Stimulated activated CD4-positive, alpha-beta T cell treated with anti-CD3 and anti-CD28 coated beads, Interleukin-12 subunit alpha, Interleukin-12 subunit beta, amount 100 ng/mL, for 4 hours (primary cell): Measurements from ENCODE around the gene EPC1.
"Not testable (repeated sequence)": the region's sequence is repeated elsewhere in the genome, so short reads cannot be mapped to it uniquely, and the experiment has no call there.

Experiments used
- DNase-seq: peaks from one replicate; pipeline ENCODE4 v3.0.0-alpha.2; 2020

The EPC1 gene

DNA sequence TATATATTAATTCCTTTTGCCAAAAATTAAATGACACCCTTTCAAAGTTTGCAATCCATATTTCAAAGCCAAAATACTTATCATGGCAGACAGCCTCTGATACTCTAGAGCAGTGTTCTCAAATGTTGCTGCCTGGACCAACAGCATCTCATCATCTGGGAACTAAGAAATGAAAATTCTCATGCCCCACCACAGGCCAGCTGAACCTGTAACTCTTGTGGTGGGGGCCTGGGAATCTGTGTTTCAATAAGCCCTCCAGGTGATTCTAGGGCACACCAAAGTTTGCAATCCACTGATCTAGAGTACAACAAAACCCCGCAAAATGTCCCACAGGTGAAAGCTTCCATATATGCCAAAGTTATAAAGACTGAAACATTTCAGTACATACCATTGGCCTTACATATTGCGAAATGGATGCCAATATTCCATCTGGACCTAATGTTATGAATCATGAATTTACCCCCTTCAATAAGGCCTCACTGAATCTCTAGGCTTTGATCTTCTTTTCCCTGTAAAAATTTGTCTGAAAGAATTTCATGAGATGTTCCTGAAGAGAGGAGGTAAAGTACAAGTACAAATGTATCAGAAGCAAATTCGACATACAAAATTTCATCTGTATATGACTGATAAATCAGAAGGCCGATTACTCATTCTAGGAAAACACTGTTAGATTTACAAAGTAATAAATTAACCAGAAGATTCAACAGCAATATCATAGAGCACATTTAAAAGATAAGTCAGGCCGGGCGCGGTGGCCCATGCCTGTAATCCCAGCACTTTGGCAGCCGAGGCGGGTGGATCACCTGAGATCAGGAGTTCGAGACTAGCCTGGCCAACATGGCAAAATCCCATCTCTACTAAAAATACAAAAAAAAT lies 25.3 kb upstream of the EPC1 start:
- no peak for DNase-seq

DNA sequence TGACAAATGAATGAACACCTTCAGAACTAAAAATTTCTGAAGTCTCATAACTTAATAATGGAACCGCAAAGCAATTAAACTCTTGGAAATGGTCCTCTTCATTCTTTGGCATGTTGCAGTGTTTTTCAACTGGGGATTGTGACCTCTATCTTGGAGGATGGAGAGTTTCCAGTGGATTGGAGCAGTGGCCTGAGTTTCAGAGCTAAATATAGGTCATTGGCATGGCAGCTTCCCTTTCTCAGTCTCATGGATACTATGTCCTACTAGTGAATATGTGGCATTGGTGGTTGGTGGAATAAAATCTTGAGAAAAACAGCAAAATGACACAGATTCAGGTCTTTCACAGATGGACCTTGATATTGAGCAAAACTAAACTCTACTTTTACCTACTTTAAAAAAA lies 24.1 kb upstream of the EPC1 start:
- no peak for DNase-seq

DNA sequence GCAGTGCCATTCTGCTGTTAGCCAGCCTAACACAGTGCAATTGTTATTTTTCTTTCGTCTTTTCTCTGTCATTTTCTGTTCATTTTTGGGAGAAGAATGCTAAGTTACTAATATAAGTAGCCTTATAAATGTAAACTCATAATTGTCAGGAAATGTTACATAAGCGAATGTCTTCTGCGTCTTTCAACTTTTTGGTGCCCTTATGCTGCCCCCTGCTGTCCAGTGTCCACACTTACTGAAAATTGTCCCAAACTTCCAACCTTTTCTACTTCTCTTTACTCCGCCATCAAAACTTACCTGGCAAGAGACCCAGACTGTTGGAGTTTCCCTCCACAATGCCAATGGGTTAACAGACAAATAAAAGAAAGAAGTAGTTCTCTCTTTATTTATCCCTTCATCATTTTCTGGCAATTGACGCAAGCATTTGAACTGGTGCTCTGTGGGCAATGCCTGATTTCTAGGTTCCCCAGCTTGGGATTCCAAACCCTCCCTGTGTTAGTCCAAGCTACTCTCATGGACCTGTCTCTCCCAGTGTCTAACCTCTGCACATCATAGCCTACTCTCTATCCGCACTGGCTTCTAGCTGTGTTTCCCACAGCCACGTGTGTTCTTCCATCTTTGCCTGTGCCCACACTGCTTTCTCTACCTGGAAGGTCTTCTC lies 21.0 kb upstream of the EPC1 start:
- DNase-seq: peak; percentile 68

DNA sequence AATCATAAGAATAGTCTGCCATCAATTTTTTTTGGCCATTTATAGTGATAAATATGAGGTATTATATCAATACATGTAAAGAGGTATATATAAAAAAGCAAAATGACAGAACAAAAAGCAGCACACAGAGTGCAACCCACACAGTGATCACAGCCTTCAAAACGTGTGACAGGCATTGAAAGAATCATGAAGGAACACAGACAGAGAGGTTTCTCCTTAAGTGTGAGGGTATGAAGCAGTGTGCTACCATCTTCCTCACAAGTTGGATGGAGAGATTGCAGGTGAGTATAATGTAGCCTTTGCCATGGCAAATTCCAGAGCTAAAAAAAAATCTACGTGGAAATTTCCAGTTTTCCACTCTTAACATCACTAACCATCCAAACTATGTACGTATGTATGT lies 19.6 kb upstream of the EPC1 start:
- no peak for DNase-seq

DNA sequence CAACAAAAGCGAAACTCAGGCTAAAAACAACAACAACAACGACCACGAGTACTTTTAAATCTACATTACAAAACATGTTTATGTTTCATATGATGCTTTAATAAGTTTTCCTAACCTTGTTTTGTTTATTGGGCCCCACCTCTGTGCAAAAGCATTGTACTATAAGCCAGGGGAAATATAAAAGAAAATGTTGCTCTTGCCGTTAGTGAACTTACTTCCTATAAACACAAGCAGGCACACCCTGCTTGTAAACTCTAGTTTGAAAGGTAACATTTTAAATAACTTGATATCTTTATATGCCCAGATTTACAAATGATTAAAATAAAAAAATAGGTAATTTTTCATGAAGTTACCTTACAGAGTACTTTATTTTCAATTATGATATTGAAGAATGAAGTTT lies 19.2 kb upstream of the EPC1 start:
- DNase-seq: no peak

DNA sequence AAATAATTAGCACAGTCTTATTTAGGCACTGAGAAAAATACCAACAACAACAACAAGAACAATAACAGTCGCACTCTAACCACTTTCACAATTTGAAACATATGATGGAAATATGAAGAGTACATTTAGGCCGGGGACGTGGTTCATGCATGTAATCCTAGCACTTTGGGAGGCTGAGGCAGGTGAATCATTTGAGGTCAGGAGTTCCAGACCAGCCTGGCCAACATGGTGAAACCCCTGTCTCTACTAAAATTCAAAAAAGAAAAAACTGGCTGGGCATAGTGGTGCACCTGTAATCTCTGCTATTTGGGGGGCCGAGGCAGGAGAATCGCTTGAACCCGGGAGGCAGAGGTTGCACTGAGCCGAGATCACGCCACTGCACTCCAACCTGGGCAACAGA lies 18.4 kb upstream of the EPC1 start:
- DNase-seq: not testable (repeated sequence)

DNA sequence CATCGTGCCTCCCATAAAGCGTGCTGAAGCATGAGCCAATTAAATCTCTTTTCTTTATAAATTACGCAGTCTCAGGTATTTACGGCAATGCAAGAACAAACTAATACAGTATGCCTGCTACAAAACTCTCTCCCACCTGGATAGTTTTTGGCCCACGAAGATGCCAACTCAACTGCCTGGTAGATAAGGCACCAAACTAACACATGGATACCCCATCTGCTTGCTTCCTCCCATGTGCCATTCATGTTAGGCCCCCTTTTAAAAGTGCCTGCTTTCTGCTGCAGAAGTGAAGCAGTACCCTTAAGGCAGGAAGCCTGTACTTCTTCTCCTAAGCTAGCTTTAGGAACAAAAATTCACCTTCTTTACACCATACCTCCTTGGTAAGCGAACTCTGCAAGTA lies 15.6 kb upstream of the EPC1 start:
- no peak for DNase-seq

DNA sequence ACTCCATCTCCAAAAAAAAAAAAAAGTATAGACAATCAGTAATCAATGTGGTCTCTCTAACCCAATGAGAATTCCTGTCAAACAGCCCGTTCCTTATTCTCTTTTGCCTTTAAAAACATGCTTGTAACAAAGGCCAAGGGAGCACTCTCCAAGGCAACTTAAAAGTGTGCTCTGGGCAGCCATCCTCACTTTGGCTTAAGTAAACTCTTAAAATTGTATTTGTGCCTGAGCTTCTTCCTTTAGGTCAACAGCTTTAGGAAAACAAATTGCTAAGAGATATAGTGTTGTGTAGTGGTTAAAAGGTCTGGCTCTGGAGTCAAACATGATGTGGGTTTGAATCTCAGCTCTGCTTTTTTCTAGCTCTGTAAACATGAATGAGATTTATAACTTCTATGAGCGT lies 13.9 kb upstream of the EPC1 start:
- DNase-seq: no peak

DNA sequence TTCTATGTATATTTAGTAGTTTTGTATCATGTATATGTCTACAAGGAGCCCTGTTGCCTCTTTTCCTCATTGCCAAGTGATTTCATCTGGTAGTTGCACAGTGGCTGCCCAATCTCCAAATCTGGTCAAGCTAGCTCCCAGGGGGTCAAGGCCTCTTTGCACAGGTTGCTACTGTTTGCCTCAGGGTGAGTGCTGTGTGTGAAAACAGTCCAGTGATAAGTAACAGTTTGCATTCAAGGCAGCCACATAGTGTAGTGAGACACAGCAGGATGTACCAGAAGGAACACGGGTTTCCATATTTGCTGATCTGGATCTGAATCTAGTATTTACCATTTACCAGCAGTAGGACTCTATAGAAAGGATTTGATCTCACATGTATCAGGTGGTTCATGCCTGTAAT lies 13.3 kb upstream of the EPC1 start:
- DNase-seq: no peak

DNA sequence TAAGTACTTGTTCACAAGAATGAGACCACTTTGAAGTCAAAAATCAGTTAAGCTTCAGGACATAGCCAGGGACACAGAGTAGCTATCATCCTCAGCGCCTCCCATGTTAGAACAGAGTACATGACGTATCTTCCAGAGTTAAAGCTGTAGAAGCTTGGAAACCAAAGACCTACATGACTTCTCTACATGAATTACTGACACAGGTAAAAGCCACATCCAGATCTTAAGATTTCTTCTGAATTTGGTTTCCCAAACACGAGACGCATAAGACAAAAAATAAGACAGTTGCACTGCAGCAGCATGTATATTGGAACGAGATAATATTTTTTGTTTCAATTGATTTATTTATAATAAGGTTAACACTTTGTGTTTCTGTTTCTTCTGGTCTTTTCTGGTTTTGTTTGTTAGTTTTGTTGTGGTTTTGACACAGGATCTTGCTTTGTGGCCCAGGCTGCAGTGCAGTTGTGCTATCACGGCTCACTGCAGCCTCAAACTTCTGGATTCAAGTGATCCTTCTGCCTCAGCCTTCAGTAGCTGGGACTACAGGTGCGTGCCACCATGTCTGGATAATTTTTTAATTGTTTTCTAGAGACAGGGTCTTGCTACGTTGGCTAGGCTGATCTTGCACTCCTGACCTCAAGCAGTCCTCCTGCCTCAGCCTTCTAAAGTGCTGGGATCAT lies 10.2 kb upstream of the EPC1 start:
- DNase-seq: no peak

DNA sequence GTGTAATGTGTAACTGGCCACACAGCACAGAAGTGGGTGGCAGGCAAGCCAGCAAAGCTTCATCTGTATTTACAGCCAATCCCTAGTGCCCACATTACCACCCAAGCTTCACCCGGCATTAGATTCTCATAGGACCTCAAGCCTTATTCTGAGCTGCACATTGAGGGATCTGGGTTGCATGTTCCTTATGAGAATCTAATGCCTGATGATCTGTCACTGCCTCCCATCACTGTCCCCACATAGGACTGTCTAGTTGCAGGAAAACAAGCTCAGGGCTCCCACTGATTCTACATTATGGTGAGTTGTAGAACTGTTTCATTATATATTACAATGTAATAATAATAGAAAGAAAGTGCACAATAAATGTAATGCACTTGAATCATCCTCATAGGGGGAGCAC lies 7.7 kb upstream of the EPC1 start:
- DNase-seq: not testable (repeated sequence)

DNA sequence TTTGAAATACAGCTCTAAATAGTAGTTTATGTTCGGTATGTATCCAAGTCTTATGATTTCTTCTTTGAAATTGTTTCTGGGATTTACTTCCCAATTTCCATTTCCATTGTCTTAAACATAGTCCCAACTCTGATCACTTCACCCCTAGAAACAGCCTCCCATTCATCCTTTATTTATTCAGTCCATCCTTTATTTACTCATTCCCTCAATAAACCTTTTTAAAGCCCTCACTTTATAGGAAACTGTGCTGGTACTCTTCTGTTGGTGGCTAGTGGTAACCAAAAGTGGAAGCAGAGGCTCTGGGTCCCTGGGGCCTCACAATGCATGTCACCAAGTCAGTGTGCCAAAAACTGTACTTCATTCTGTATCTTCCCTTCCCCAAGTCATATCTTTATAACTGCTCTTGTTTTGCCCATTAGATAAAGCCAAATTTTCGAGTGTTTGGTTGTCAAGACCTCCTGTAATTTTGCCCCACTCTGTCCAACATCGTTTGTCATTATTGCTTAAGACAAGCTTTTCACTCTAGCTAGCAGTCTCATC lies 3.9 kb upstream of the EPC1 start:
- DNase-seq: no peak

DNA sequence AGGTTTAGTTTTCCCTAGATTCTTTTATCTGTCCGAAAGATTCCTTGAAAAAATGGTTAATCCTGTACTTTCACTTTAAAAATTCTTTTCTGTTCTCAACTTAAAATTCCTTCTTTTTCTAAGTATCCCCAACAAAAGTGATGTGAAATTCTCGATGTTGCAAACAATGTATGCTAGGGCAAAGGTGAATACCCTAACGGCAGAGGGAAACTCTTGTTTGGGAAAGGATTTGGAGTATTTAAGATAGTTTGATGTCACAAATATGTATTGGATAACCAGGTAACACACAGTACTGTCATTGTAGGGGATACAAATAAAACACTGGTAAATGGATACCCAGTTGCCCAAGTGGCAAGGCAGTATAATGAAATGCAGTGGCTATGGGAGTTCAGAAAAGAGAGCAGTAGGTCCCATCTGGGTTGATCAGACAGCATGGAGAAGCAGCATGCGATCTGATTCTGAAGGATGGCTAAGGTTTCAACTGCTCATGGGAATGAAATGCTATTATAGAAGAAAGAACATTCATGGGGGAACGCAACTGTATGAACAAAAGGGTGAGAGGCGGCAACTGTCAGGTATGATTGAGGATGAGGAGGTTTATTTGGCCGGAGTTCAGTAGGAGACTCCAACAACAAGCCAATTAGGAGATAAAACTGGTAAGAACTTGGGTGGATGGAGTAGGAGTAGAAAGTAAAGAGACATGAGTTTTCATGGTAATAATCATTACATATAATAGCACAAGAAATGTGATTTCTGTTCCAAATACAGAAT lies 3.2 kb upstream of the EPC1 start:
- DNase-seq: no peak

DNA sequence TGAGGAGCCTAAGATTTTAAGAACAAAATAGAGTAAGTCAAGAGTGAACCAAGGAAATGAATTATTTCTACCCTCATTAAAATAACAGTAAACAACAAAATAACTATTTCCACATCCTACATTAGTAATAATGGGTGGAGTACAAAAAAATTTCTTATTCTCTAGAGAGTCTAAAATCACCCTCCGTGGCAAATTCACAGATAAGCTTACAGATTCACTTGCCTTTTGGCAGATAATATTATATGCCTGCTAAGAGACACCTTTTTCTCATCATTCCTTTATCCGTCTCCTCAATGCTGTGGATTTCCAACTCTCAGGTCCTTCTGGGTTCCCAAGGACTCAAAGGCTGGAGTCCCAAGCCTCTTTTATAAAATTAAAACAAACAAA lies 2.2 kb upstream of the EPC1 start:
- no peak for DNase-seq

DNA sequence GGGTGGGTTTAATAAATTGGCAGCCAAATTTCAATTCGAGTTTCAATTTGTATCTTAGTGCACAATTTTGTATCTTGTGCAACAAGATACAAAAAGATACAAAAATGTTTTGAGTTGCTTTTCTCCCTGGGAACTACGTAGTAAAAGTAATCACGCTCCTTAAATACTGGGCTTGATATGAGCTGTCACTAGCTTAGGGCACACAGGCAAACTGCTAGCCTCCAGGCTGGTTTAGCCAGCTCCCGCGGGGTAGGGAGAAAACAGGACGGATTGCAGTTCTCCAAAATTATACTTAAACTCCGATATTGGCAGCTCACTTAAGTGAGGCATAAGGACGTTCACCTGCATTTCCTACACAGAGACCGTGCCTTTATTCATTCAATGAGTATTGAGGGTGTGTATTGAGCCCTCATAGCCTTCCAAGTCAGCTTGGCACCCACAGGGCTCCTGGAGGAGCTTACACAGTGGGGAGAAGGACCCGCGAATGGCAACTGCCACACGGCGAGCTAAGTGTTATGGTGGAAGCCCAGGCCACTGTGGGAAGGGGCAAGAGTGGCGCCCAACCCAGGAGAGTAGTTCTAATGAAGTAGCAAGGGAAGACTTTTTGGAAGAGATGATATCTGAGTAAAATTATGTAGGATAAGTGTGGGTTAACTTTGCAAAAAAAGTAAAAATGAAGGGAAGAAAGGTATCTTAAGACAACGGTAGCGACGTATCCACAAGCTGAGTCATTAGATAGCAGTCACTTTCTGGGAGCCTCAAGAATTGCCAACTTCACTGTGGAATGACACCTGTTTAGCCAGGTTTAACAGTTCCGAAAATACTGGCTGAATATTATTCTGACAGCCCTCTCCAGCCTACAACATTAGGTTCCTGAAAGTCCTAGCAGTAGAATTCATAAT lies 1.6 kb upstream of the EPC1 start:
- no peak for DNase-seq

DNA sequence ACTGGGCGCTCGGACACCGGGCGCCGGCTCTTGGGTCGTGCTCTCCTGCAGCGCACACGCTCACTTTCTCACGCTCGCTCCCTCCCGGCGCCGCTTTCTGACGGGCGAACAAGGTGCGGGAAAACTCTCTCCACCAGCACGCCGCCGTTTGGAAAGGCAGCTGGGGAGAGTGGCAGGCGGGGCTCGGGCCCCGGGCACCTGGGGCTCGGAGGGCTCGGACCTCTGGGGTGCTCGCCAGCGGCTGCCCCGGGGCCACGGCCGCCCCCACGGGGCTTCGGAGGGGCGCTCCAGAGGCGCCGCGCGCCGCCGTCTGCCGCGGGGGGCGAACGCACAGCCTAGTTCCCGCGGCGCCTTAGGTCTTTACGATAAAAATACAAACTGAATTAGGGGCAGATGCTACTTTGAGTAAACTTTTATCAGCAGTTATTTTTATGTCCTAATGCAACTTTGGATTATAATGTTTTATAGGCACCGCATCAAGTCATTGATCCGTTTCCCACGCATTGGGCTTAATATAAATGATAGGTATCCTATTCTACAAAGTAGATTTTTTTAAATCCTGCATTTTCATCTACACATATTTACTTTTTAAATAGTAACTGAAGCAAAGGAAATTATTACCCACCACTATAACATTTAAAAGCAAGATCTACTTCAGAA lies 535 bp upstream of the EPC1 start:
- no peak for DNase-seq

DNA sequence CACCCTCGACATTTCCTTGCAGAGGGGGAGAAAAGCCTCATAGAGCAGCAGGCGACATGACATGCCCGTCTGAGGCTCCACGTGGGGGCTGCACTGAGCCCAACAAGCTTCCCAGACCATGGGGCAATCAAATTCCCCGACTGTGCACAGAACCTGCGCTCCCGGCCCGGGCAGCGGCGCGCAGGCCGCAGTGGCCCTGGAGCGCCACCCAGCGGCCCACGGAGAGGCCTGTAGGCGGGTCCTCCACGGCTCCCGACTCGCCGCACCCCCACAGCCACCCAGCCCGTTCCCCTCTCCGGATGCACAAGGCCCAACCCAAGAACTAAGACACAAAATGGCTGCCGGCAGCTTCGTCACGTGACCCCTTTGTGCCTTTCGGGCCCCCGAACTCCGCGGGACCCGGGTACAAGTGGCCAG lies 816 bp downstream of the EPC1 start:
- peak; percentile 94 for DNase-seq

DNA sequence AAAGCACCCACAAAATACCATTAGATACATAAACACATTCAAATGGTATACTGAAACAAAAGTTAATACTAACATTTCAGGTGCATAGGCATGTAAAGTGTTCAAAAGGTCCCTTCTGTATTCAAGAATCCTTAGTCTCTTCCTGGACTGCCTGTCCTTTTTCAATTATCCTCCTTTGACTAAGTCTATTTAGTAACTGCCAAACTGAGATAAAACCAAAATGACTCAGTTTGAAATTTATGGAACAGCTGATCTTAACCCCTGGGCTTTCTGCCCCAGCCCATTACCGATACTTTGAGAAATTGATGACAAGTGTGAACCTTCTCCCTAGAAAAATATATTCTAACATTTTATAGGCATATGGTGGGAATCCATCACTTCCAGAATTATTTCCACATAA lies 5.4 kb downstream of the EPC1 start:
- DNase-seq: no peak

DNA sequence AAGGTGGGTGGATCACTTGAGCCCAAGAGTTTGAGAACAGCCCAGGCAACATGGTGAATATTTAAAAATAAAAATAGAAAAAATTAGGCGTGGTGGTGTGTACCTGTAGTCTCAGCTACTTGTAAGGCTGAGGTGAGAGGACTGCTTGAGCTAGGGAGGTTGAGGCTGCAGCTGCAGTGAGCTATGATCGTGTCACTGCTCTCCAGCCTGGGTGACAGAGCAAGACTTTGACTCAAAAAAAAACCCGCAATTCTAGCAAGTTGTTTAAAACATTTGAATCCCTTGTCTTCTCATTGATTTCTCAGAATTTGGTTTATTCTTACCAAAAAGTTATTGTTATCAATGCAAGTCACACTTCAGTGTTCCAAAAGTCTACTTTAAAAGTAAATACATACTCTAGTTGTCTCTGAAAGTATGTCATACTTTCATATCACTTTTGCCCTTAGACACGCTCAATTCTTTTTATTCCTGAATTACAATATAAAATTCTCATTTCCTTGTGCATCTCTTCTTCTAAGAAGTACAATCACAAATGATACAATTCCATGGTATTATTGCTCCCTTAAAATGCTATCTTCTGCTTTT lies 6.3 kb downstream of the EPC1 start:
- no peak for DNase-seq

DNA sequence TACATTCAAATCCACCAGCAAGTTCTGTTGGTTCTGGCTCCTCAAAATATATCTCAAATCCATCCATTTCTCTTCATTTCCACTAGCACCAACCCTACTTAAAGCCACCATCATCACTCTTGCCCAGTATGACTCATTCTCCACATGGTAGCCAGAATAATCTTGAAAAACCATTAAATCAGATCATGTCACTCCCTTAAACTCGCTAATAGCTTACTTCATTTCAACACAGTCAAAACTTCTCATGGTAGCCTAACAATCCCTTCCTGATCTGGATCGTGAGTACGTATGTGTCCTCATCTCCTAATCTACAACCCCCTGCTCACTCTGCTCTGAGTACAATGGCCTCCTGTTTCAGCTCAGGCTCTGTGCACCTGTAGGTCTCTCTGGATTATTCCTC lies 8.7 kb downstream of the EPC1 start:
- no peak for DNase-seq

DNA sequence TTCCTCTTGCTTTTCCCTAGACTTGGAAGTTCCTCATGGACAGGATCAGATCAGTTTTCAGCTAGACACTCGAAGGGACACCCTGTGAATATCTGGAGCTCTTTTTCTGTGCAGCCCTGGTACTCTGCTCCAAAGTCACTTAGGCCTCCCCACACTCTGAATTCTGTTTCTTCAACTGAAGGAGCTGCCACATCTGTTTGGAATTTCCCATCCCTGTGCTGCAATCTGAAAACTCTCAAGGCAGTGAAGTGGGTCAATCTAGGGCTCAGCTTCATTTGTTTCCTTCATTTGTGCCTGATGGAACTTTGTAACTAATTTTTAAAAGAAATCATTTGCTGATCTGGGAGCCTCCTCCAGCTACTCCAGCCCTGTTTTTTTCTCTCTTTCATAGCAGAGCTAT lies 9.6 kb downstream of the EPC1 start:
- no peak for DNase-seq
